Stimulated activated CD4-positive, alpha-beta T cell treated with anti-CD3 and anti-CD28 coated beads, Interleukin-1b, Interleukin-23, amount 100 ng/mL, for 24 hours (primary cell): ENCODE results near the gene HINT2.

Experiments used
- DNase-seq, 4 experiments: peaks; one replicate each; pipeline ENCODE4 v3.0.0-alpha.2; 2020; ENCODE audit warnings: low read depth in 4 of 4, low spot score in 1 of 4

The HINT2 gene

DNA sequence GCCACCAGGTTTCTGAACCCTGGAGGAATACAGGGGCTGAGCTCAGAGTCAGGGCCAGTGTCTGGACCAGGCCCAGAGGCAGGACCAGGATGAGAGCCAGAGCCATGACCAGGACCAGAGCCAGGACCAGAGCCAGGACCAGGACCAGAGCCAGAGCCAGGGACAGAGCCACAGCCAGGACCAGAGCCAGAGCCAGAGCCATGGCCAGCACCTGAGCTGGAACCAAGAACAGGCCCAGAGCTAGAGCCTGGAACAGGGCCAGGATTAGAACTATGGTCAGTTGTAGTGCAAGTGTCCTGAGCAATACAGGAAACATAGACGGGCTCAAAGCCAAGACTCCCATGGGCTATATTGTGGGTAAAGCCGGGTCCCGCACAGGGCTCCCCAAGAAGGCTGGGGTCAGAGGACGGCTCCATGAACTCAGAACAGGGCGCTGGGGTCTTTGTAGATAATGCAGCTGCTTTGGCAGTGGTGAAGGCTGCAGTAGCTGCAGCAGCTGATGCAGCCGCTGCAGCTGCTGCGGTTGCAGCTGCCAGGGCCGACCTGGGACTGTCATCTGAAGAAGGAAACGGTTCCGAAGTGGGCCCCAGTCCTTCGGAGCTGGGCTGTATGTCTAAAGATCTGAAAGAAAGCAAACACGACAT lies 3.3 kb downstream of the HINT2 start:
- no peak for DNase-seq

DNA sequence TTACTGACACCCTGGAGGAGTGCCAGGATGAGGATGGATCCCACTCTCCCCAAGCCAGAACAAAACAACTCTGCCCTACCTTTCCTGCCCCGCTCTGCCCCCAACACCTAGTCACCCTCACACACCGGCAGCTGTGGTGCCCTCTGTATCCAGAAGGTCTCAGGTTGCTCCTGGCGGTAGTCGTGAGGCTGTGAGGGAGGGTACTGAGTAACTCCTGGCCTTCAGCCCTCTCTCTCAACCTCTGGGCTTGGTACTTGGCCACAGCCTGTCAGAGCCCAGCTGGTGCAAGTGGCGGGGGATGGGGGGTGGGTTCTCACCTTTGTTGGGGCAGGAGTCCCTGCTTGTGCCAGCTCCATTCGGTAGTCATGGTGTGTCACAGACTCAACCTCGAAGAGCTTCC lies 4.7 kb downstream of the HINT2 start:
- DNase-seq = no peak

DNA sequence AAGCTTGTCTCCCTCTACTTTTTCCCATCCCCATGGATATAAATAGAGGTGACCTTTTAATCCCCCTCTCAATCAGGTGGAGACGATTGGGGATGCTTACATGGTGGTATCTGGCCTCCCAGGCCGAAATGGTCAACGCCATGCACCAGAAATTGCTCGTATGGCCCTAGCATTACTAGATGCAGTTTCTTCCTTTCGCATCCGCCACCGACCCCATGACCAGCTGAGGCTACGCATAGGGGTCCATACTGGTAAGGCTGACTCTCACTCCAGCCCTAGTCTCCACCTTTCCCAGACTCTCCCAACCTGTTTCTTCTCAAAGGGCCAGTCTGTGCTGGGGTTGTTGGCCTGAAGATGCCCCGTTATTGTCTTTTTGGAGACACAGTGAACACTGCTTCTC lies 6.4 kb downstream of the HINT2 start:
- no peak for DNase-seq

DNA sequence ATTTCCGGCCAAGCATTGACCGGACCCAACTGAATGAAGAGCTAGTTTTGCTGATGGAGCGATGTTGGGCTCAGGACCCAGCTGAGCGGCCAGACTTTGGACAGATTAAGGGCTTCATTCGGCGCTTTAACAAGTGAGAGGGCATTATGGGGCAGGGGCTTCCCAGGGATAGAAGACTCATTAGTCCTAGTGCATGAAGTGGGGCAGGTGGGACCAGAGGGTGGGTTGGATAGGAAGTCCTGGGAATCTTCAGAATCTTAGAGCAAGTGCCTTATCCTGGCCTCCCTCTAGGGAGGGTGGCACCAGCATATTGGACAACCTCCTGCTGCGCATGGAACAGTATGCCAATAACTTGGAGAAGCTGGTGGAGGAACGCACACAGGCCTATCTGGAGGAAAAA lies 8.7 kb downstream of the HINT2 start:
- DNase-seq = no peak

DNA sequence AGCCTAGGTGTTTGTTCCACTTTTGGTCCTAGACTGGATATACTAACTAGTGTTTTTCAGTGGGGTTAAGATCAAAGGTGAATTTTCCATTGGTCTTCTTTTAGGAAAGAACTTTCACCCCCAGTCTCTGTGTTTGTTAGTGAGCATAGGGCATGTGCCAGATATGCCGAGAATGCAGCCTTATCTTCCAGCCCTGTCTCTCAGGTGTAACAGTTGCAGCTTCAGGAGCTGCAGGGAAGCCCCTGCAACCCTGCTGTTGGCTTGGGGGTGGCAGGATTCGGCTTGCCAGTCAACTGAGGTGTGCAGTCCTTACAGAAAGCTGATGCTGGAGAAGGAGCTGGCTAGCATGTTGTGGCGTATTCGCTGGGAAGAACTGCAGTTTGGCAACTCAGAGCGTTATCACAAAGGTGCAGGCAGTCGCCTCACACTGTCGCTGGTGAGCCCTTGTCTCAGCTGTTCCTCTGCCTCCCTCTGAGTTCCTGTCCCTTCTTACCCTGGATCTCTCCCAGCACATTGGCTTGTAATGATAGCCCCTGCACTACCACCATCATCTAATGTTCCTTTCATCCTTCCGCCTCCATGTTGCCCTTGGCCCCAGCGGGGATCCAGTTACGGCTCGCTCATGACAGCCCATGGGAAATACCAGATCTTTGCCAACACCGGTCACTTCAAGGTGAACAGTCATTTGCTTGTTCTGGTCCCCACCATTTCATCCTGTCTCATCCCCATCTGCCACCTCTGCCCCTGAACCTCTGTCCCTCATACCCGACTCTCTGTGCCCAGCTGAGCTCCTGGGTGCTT lies 13.3 kb downstream of the HINT2 start:
- no peak for DNase-seq

DNA sequence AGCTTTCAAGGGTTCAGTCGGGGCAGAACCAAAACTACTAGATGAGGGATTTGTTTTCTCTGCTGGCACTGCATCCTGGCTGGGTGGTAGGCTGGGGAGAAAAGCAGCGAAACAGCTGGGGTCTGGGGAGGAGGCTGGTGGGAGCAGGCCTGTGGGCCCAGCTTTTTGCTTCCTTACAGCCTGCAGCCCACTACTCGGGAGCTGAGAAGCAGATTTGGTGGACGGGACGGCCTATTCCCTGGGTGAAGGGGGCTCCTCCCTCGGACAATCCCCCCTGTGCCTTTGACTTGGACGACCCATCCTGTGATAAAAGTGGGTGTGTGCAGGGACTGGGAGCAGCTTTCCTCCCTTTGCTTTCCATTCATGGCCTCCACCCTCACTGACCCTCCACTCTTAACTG lies 14.3 kb downstream of the HINT2 start:
- DNase-seq = no peak

DNA sequence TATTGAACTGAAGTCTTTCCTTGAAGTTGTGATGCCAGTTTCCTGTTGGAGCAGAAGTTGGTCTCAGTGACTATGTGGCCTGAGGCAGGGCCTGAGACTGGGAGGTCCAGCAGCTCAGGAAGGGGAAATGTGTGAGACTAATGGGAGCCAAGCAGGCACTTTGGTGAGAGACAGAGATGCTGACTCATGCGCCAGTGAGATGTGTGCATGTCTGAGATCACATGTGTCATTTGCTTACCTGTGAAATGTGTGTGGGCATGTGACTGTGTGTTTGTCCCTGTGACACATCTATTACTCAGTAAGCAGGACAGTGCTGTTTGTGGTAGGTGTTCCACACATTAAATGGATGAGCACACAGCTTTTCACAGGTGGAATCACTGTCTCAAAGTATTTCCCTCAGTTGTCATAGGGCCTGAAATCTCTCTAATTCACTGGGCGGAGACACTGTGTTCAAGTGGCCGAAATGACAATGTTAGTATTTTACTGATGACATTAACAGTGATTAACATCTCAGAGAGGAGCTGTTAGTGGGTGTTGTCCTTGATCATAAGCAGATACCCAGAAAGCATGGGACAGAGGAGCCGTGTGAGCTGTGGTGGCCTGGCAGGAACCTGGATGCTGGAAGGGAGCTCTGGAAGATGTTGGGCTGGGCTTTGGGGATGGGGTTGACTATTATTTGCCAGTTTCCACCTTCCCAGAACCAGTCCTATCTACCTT lies 16.0 kb downstream of the HINT2 start:
- peak in 3 of 4 experiments; percentile 26 to 37 (median 35) for DNase-seq

DNA sequence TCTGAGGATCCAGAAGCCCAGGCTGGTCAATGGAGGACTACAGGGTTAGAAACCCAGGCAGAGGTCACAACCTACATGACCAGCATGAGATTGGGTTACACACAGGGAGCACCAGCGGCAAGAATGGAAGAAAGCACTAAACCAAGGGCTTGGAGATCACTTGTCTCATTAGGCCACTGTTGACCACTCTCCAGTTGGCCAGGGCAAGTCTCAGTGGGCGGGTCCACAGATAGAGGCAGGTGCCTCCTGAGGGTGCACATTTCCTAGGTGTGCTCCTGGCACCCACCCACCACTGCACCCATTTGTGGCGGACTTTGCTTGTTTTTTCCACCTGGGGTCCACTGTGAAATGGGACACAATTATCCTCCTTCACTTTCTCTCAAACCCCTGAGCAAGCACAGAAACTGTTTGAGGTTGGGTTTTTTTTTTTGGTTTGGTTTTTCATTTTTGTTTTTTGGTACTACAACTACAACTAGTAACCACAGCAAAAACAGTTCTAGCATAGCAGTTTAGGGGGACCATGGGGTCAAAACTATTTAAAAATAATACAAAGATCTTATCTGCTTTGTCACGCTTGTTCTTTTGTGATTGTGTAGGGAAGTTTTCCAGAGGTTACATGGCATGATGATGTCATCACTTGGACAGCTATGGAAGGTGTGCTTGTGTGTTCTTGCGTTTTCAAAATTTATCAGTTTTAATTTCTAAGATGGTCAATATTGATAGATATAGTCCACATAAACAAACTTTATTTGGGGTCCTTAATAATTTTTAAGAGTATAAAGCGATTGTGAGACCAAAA lies 17.3 kb downstream of the HINT2 start:
- no peak for DNase-seq

DNA sequence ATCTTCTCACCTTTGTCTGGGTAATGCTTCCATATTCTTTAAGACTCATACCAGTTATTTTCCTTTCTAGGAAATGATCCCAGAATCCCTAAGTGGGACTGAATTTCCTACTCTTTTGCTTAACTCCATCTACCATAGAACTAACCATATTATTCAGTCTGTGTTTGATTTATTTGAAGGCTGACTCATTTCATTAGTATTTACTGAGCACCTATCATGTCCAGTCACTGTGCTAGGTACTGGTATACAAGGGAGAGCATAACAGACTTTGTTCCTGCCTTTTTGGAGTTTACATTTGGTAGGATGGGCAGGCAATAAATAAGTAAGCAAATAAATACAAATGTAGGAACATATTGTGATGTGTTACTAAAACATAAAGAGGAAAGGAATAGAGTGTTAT lies 19.1 kb downstream of the HINT2 start:
- DNase-seq = no peak

DNA sequence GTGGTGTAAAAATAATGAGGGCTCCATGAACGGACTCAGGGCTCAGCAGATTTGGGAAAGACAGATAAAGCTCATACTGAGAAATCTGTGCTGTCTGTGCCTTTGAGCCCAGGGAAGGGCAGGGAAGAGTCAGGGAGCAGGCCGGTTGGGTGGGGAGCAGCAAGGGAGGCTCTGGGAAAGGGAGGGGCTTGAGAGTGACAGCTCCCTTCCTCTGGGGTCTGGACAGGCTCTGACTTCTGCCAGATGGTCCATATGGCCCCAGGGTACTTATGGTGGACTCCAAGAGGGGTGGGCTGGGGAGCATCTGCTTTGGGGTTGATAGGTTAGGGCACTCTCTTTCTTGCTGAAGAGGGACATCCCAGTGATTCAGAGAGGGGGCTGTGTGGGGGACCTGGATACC lies 21.4 kb downstream of the HINT2 start:
- no peak for DNase-seq

DNA sequence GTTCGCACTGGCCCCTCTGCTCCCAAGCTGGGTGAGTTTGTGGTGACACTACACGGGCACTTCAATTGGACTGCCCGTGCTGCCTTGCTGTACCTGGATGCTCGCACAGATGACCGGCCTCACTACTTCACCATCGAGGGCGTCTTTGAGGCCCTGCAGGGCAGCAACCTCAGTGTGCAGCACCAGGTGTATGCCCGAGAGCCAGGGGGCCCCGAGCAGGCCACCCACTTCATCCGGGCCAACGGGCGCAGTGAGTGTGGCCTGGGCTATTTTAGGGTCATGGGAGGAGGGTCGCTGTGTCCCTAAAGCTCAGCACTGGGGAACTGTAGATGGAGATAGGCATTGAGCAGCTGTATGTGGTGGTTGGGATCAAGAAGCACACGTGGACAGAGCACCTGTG lies 22.0 kb downstream of the HINT2 start:
- DNase-seq = no peak

DNA sequence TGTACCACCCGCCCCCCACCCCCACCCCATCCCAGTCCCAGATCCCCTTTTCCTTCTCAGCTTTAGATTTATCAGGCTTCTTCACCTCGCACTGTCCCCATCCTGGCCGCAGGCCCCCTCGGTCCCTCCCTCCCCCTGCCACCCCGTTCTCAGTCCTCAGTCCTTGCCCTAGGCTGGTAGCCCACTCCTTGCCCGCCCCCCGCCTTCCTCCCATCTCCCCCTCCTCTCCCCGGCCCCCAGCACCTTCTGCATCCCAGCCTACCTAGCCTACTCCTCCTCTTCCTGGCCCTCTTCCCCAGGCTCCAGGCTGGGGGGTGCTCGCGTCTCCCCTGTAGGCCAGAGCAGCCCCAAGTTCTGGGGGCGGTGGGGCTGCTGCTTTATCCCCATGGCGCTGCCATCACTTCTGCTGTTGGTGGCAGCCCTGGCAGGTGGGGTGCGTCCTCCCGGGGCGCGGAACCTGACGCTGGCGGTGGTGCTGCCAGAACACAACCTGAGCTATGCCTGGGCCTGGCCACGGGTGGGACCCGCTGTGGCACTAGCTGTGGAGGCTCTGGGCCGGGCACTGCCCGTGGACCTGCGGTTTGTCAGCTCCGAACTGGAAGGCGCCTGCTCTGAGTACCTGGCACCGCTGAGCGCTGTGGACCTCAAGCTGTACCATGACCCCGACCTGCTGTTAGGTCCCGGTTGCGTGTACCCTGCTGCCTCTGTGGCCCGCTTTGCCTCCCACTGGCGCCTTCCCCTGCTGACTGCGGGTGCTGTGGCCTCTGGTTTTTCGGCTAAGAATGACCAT lies 22.6 kb downstream of the HINT2 start:
- DNase-seq = no peak

DNA sequence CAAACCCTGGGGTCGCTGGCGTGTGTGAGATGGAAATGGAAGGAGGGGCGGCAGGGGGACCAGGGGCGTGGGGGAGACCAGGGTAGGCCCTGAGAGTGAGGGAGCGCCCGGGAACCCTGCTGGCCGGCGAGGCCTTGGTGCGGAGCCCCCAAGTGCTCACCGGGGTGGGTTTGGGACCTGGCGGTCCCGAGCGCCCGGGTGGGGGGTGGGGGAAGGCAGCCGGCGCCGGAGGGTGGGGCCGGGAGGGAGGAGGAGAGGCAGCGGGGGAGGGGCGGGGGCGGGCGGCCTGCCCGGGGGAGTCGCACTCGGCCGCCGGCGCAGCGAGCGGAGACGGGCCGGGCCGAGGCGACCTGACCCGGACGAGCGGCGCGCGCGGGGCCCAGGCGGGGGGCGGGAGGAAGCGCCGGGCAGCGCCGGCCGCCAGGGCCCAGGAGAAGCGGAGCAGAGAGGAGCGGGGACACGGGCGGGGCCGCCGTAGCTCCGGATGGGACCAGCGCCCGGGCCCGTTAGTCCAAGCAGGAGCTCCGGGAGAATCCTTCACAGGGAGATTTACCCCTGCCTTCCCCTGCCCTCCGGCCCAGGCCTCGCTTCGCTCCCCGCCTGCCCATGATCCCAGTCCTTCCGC lies 23.4 kb downstream of the HINT2 start, which contains the start of gene NPR2:
Gene NPR2 (plus strand): TSS at position 295 of the 625 bp plus-strand sequence. CDS start 818 bp downstream, outside the sequence.
- DNase-seq = no peak

DNA sequence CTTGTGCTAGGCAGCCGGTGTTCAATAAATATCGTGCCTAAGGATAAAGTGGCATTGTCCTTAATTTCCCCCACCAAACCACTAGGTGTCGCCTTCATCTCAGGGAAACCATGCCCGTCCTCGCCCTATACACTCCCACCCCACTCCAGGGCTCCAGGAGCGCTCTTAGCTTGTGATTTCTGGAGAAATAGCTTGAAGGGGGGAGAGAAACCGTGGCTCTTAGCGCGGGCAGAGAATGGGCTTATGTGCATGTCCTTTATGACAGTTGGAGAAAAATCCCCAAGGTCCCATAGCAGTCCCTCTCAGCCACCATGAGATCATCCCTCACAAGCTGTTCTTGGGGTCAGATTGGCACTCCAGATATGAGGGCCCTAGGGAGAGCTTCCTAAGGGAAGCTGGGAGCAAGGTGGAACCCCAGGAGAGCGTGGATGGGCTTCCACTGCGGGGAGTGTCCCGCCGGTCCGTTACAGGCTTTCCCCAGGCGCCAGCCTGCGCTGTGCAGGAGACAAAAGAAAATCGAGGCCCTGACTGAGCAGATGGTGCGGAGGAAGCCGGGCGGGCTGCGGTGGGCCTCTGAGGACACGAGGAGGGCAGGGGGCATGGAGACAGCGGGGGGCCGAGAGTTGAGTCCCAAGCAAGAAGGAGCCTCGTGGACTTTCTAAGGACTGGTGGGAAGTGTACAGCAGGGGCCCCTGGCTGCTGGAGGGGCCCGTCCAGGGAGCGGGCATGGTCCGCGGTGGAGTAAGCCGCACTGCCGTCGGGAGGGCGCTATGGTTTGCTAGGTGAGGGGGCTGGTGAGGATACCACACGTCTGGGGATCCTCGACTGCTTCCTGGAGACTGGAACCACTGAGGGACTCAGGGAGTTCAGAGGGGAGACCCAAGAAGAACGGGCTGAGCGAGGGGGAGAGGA lies 24.2 kb downstream of the HINT2 start:
- DNase-seq = peak in 3 of 4 experiments; percentile 13 to 22 (median 21)

DNA sequence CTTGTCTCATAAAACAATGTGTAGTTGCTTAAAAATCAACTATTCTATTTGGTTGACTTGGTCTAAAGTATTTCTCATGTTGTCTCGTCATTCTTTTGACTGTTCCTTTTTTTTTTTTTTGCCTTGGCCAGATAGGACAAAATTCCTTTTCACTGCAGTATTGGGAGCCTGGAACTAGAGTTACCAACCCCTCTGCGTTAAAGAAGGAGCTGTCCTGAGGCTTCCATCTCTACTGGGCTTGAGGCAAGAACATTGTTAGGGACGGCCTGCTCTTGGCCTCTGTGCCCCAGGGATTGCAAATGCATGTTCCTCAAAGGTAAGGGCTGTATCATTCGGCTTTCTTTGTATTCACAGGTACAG lies 24.8 kb downstream of the HINT2 start:
- DNase-seq = no peak

DNA sequence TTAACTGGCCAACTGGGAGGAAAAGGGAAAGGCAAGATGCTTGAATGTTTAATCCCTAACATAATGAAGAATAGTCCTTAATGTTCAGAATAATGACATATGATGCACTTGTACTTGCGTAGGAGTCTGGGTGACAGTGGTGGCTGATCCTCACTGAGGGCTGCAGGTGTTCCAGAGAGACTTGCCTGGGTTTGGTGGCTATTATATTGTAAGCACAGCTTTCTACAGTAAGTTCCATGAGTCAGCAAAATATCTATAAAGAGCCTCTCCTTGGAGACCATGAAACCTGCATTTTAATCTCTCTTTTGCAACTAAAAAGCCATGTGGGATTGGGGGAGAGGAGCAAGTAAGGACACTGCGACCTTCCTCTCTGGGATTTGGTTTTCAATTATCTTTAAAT lies 25.3 kb downstream of the HINT2 start:
- no peak for DNase-seq

DNA sequence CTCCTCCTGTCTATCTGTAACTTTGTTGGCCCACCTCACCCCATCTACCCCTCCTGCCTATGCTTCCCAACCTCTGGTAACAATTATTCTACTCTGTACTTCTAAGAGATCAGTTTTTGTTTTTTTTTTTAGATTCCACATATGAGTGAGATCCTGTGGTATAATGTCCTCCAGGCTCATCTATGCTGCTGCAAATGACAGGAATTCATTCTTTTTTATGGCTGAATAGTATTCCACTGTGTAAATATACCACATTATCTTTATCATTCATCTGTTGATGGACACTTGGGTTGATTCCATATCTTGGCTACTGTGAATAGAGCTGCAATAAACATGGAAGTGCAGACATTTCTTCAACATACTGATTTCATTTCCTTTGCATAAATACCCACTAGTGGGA lies 31.4 kb downstream of the HINT2 start:
- DNase-seq = no peak

DNA sequence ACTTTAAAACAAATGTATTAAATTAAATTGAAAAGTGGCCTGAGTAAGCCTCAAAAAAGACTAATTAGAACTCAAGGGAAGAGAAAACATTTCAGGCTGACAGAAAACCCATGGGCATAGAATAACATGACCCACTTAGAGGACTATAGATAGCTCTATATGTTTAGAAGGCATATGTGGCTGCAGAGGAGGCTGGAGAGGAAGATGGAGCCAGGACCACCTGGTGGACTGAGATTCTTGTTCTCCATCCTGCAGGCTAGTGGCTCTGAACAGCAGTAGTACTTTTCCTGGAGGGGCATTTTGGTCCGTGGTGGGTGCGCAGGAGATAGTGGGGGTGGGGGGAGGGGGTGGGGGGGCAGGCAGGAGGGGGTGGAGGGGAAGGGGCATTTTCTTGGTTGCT lies 33.8 kb downstream of the HINT2 start:
- DNase-seq = no peak

DNA sequence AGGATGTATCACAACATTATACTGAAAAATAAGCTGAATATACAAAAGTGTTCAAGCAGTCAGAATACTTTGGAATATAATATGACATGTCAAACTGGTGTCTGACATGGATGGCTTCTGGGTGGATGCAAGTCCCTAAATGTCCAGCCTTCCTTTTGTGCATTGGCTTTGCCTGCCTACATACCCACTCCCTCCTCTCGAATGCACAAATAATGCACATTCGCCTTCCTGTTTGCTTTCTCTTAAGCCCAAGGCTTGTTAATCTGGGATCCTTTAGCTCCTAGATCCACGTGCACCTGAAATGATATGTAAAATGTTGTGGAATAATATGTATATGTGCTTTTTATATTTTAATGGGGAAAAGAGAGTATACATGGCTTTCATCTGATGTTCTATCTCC lies 36.3 kb downstream of the HINT2 start:
- no peak for DNase-seq
